Stomach (tissue), 9 donors: ENCODE results near the gene CCKAR. TPM values are rescaled to one million over a fixed set of nuclear protein-coding genes. Genes with fewer than 3 reads are reported as not detected.
A peak's percentile ranks its signal among the peaks of the same experiment; 100 is the strongest.

Source experiments
- DNase-seq, 2 donors: peaks; one replicate each; pipeline versions ENCODE4 v3.0.0 to v3.0.0-alpha.2; 2013 to 2019
- H3K27ac ChIP-seq, 5 donors: fragments of 200-600 bp in 4 of 5; sonication (generic) in 4 of 5; one replicate each; pipeline ENCODE4 v1.5.1; 2013 to 2019; ENCODE audit warnings: mild to moderate bottlenecking in 1 of 5, moderate library complexity in 1 of 5
- H3K27me3 ChIP-seq, 3 donors: fragments of 200-600 bp; sonication (generic); one replicate each; pipeline ENCODE4 v1.5.1; 2017 to 2019; ENCODE audit warnings: mixed run types in 1 of 3
- H3K36me3 ChIP-seq, 4 donors: fragments of 200-600 bp; sonication (generic); 1 replicate in 3 of 4; 2 replicates in 1 of 4; pipeline ENCODE4 v1.5.1; 2016 to 2019
- H3K4me1 ChIP-seq, 4 donors: fragments of 200-600 bp; sonication (generic); one replicate each; pipeline ENCODE4 v1.5.1; 2016 to 2019
- H3K4me3 ChIP-seq, 4 donors: fragments of 200-600 bp; sonication (generic) in 3 of 4; one replicate each; pipeline ENCODE4 v1.5.1; 2016 to 2019; ENCODE audit warnings: mild to moderate bottlenecking in 1 of 4
- H3K9me3 ChIP-seq, 4 donors: fragments of 200-600 bp; sonication (generic); one replicate each; pipeline ENCODE4 v1.5.1; 2016 to 2019
- EP300 ChIP-seq: sonication (generic); formaldehyde crosslinking; IDR thresholded peaks from one replicate; pipeline ENCODE4 v1.6.1; 2017; ENCODE audit warnings: antibody characterized with exemption
- POLR2A ChIP-seq, 4 donors: fragments of 450-650 bp; IDR thresholded peaks; one replicate each; pipeline ENCODE4 v1.6.1; 2016; ENCODE audit warnings: antibody characterized with exemption in 4 of 4, control low read depth in 2 of 4, mild to moderate bottlenecking in 1 of 4, moderate library complexity in 1 of 4
- POLR2AphosphoS5 ChIP-seq, 3 donors: sonication (generic); formaldehyde crosslinking; IDR thresholded peaks; one replicate each; pipeline ENCODE4 v1.6.1; 2016; ENCODE audit warnings: antibody characterized with exemption in 3 of 3
- WGBS, 5 donors: extraction: QIAGEN DNeasy Blood & Tissue Kit in 3 of 5; methylation state at CpG; one replicate each; pipeline versions ENCODE4 v1.1.5 to v1.1.7; 2013 to 2018; 5-methylcytosine and 5-hydroxymethylcytosine counted together
- intact Hi-C: fragments of 100-400 bp; cut with DNase I; formaldehyde crosslinking; loops from one replicate; pipeline ENCODE4 v1.15.1; 2023; ENCODE audit warnings: low total_unique reads
- polyA plus RNA-seq, 3 donors: library from polyadenylated mRNA; stranded (reverse); fragments of 200-250 nt; gene quantifications; one replicate each; pipeline ENCODE4 v1.2.3, GENCODE V29; 2013
- total RNA-seq, 5 donors: library from RNA; depleted of rRNA; stranded (reverse); fragments of >200 nt; gene quantifications; one replicate each; pipeline versions ENCODE4 v1.1.0 to v1.2.3, GENCODE V29; 2014 to 2016
- TF ChIP-seq, protein P1 (sequence below), 7 experiments: fragments of 450-650 bp in 4 of 7; fragments of 200-600 bp in 3 of 7; sonication (generic) in 3 of 7; IDR thresholded peaks; one replicate each; pipeline ENCODE4 v1.5.1; 2016 to 2019; ENCODE audit warnings: antibody characterized with exemption in 7 of 7, control low read depth in 2 of 7, mild to moderate bottlenecking in 1 of 7
- donor health status: healthy with polysubstance abuse.
- donor health status: Bipolar disorder and iron deficiency.
- donor health status: healthy.

The CCKAR gene
- total and polyA plus RNA-seq, 8 donors = 1.4 to 21.1 (median 7.6) TPM; not detected in 1

DNA sequence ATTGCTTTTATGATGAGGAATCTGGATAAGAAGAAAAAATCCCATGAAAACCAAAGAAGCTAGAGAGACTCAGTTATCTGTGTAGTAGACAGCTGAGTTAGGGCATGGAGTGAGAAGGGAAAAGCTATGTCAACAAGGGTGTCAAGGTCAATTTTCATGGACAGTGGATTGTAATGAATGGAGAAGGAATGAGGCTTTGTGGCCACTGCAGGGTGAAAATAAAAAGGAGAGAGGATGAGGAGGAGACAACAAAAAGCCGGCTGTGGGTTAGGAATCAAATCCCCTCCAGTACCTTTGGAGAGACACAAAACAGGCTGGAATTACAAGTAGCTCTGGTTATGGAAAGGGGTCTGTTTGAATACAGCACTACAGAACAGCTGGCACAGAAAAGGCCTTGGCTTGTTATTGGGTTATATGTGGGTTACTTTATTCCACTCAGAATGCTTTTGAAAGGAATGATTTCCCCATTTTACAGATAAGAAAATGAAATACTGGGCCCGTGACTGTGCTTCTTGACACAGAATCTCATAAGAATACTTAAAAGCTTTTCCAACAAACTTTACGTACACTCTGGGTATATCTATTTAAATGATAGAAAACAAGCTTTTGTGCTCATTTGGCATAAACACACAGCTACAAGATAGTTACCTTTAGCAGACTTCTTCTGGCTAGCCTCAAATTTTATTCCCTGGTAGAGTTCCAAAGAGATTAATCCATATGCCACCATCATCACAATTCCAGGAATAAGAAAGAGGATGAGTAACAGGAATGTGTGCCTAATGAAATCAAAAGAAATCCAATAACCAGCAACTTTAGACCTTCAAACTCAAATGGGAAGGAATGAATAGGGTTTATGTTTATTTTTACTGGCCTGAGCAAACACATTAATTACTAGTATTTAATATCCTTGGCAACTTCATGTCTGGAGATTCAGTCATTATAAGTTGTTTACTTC is 7.5 kb downstream of the CCKAR start:
- WGBS, 5 donors = 49 to 71% (median 53%) methylated on average over 3 of the region's 3 CpGs
- Histone ChIP-seq H3K4me1 (peaks cover 9 to 48% (median 30%) of the 10 kb centered on the region in 4 donors), H3K27me3 (no peaks in the 10 kb centered on the region), H3K9me3 (no peaks in the 10 kb centered on the region), H3K36me3 (peaks cover 0 to 5% (median 2%) of the 10 kb centered on the region in 4 donors), H3K4me3 (no peak overlapping the region), H3K27ac (peak overlapping the region in 3 of 5 donors; percentile 25 to 69 (median 36))
- DNase-seq = peak in 1 of 2 donors; percentile 50
- intact Hi-C loops = no loop called here
- TF ChIP-seq, protein P1, sequence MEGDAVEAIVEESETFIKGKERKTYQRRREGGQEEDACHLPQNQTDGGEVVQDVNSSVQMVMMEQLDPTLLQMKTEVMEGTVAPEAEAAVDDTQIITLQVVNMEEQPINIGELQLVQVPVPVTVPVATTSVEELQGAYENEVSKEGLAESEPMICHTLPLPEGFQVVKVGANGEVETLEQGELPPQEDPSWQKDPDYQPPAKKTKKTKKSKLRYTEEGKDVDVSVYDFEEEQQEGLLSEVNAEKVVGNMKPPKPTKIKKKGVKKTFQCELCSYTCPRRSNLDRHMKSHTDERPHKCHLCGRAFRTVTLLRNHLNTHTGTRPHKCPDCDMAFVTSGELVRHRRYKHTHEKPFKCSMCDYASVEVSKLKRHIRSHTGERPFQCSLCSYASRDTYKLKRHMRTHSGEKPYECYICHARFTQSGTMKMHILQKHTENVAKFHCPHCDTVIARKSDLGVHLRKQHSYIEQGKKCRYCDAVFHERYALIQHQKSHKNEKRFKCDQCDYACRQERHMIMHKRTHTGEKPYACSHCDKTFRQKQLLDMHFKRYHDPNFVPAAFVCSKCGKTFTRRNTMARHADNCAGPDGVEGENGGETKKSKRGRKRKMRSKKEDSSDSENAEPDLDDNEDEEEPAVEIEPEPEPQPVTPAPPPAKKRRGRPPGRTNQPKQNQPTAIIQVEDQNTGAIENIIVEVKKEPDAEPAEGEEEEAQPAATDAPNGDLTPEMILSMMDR (IDR thresholded peaks at IDR 0.05) = no peak
- peak in 1 of 3 donors; percentile 7 for TF ChIP-seq POLR2AphosphoS5 (IDR thresholded peaks at IDR 0.05)
- no peak for TF ChIP-seq POLR2A (IDR thresholded peaks at IDR 0.05)

DNA sequence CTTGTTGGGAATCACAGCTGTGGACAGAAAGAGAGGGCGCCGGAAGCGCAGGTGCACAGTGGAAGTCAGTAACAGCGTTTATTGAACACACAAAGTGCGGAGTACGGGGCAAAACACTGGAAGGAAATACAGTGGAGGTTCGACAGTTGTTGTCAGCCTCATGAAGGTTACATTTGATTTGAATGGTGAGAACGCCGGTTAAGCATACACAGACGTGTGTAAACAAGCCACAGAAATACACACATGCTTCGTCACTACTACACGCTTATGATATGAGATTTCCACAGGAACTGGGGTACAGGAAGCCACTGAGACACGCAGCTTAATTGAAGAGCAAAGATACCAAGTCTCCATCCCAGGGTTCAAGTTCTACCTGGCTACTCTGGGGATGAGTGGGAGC is 12.0 kb downstream of the CCKAR start:
- intact Hi-C loops = loop anchor here (10.0 kb wide), 1 partner anchor 536 kb away; no protein-coding TSS in a partner anchor
- TF ChIP-seq, protein P1 (IDR thresholded peaks at IDR 0.05) = no peak
- no peak for TF ChIP-seq EP300
- no peak for TF ChIP-seq POLR2AphosphoS5 (IDR thresholded peaks at IDR 0.05)
- TF ChIP-seq POLR2A (IDR thresholded peaks at IDR 0.05) = no peak

DNA sequence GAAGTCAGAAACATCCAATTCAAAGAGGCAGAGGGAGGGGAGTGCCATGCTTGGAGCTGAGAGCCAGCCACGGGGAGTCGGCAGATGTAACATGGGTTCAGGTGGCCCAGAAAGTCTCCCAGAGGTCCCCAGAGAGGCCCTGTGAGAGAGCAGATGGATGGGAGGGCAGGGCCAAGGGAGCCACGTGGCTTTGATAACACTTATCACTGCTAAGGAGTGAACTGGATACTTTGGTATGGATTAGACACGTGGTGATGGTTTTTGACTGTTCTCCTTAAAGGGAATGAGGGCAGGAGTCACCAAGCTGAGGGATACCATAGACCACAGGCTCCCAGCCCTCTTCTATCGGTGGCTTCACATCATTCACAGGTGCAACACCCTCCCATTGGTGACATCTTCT is 13.7 kb downstream of the CCKAR start:
- Histone ChIP-seq H3K4me1 (peaks cover 0 to under 1% (median 0%) of the 10 kb centered on the region in 4 donors), H3K27ac (no peak overlapping the region), H3K36me3 (peaks cover 0 to 5% (median under 1%) of the 10 kb centered on the region in 4 donors), H3K9me3 (no peaks in the 10 kb centered on the region), H3K27me3 (no peaks in the 10 kb centered on the region), H3K4me3 (no peak overlapping the region)
- intact Hi-C loops = loop anchor here (10.0 kb wide), 1 partner anchor 538 kb away; no protein-coding TSS in a partner anchor
- DNase-seq = no peak
- 49 to 67% (median 51%) methylated on average over 5 of the region's 5 CpGs for WGBS, 5 donors
- TF ChIP-seq, protein P1 (IDR thresholded peaks at IDR 0.05) = no peak
- TF ChIP-seq EP300 (no peak), POLR2A (IDR thresholded peaks at IDR 0.05) (no peak), POLR2AphosphoS5 (IDR thresholded peaks at IDR 0.05) (no peak)

More for the DNA sequence above, 12.0 kb downstream of the CCKAR start:
- H3K36me3 ChIP-seq = peaks cover 0 to 5% (median 2%) of the 10 kb centered on the region in 4 donors
- H3K4me3 ChIP-seq = no peak overlapping the region
- no peaks in the 10 kb centered on the region for H3K9me3 ChIP-seq
- no peak for DNase-seq
- peaks cover 0 to 16% (median 10%) of the 10 kb centered on the region in 4 donors for H3K4me1 ChIP-seq
- WGBS, 5 donors = 37 to 89% (median 83%) methylated on average over 13 of the region's 13 CpGs
- no peak overlapping the region for H3K27ac ChIP-seq
- no peaks in the 10 kb centered on the region for H3K27me3 ChIP-seq

DNA sequence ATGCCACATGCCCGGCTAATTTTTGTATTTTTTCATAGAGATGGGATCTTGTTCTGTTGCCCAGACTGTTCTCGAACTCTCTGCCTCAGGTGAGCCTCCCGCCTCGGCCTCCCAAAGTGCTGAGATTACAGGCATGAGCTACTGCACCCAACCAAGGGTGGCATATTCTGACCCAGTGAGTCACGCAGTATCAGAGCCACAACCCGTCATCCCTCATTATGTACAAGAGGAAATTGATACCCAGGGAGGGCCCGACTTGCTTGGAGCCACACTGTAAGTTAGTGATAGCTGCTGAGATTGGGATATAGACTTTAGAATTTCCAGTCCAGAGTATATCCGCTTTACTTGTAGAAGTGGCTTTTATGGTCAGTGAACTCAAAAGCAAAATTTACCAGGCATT is 14.6 kb downstream of the CCKAR start:
- H3K4me3 ChIP-seq = no peak overlapping the region
- no peak for DNase-seq
- no peak for TF ChIP-seq POLR2AphosphoS5 (IDR thresholded peaks at IDR 0.05)
- no peak for TF ChIP-seq EP300
- TF ChIP-seq, protein P1 (IDR thresholded peaks at IDR 0.05) = no peak
- no peak for TF ChIP-seq POLR2A (IDR thresholded peaks at IDR 0.05)
- no peaks in the 10 kb centered on the region for H3K4me1 ChIP-seq
- no peaks in the 10 kb centered on the region for H3K36me3 ChIP-seq
- H3K27ac ChIP-seq = no peak overlapping the region
- 75 to 90% (median 80%) methylated on average over 8 of the region's 8 CpGs for WGBS, 5 donors
- H3K9me3 ChIP-seq = no peaks in the 10 kb centered on the region
- intact Hi-C loops = loop anchor here (10.0 kb wide), 1 partner anchor 539 kb away; no protein-coding TSS in a partner anchor
- H3K27me3 ChIP-seq = no peaks in the 10 kb centered on the region
